Lower lobe of right lung (tissue), 2 donors: ENCODE data around the gene DLGAP1. TPM values are rescaled to one million over a fixed set of nuclear protein-coding genes. Genes with fewer than 3 reads are reported as not detected.

ENCODE experiments used
- ATAC-seq, 2 donors: fragments of 200-7000 bp; cut with Tn5 transposase; one replicate each; pipeline ENCODE4 v1.9.1; 2020 to 2022; ENCODE audit warnings: mild to moderate bottlenecking in 2 of 2, moderate library complexity in 2 of 2
- DNase-seq: peaks from one replicate; pipeline ENCODE4 v3.0.0-alpha.2; 2020
- H3K27ac ChIP-seq: fragments of 200-600 bp; one replicate; pipeline ENCODE4 v1.8.0; 2022
- H3K27me3 ChIP-seq: fragments of 200-600 bp; one replicate; pipeline ENCODE4 v1.8.0; 2022; ENCODE audit warnings: low read depth
- H3K36me3 ChIP-seq: fragments of 200-600 bp; one replicate; pipeline ENCODE4 v1.8.0; 2022; ENCODE audit warnings: mild to moderate bottlenecking
- H3K4me1 ChIP-seq: fragments of 200-600 bp; one replicate; pipeline ENCODE4 v1.8.0; 2022
- H3K4me3 ChIP-seq: fragments of 200-600 bp; one replicate; pipeline ENCODE4 v1.8.0; 2022; ENCODE audit warnings: mild to moderate bottlenecking
- H3K9me3 ChIP-seq: fragments of 200-600 bp; one replicate; pipeline ENCODE4 v1.8.0; 2022
- CTCF ChIP-seq: fragments of 200-600 bp; IDR thresholded peaks from one replicate; pipeline ENCODE4 v1.8.0; 2022; ENCODE audit warnings: antibody characterized with exemption, mild to moderate bottlenecking
- intact Hi-C: fragments of 100-400 bp; cut with DNase I; formaldehyde crosslinking; loops from one replicate; pipeline ENCODE4 v1.11.0; 2022
- total RNA-seq: library from RNA; stranded (reverse); fragmentation: NEBNext Ultra II Directional; extraction: Animal tissue kit (Norgen Biotek cat#: 25700); gene quantifications from one replicate; pipeline ENCODE4 v1.2.1, GENCODE V29; 2021
- donor health status: DM: no; HTN: yes; CAD: no; lungs with severe emphysema.

DLGAP1 gene
- total RNA-seq, 1 donor from 2014 or later = 3.8 TPM

GRCh38 chr18:3592864-3593263, 862.2 kb downstream of the DLGAP1 start:
- Histone ChIP-seq H3K36me3 (no peaks in the 10 kb centered on the region), H3K27ac (peak overlapping the region; percentile 96), H3K4me3 (no peak overlapping the region), H3K9me3 (no peaks in the 10 kb centered on the region), H3K27me3 (no peaks in the 10 kb centered on the region), H3K4me1 (peaks cover 52% of the 10 kb centered on the region)
- ATAC-seq (no peak), DNase-seq (no peak)
- TF ChIP-seq CTCF = no peak
- intact Hi-C loops = loop anchor here (10.0 kb wide), 1 partner anchor 62 kb away; no protein-coding TSS in a partner anchor

GRCh38 chr18:3590096-3590630, 864.9 kb downstream of the DLGAP1 start:
- peaks cover 25% of the 10 kb centered on the region for H3K4me1 ChIP-seq
- no peak overlapping the region for H3K27ac ChIP-seq
- no peaks in the 10 kb centered on the region for H3K9me3 ChIP-seq
- no peak for TF ChIP-seq CTCF
- ATAC-seq = no peak
- intact Hi-C loops = loop anchor here (10.0 kb wide), 1 partner anchor 65 kb away; no protein-coding TSS in a partner anchor
- H3K4me3 ChIP-seq = no peak overlapping the region
- no peak for DNase-seq
- H3K36me3 ChIP-seq = no peaks in the 10 kb centered on the region
- H3K27me3 ChIP-seq = no peaks in the 10 kb centered on the region

- no peak overlapping the region for H3K27ac ChIP-seq
- TF ChIP-seq CTCF = peak; percentile 76
- ATAC-seq = peak; percentile 95 to 96
- H3K27me3 ChIP-seq = no peaks in the 10 kb centered on the region
- H3K36me3 ChIP-seq = no peaks in the 10 kb centered on the region
- H3K4me1 ChIP-seq = no peaks in the 10 kb centered on the region
- H3K9me3 ChIP-seq = no peaks in the 10 kb centered on the region
- DNase-seq = peak; percentile 89
- no peak overlapping the region for H3K4me3 ChIP-seq
- intact Hi-C loops = loop anchor here (10.0 kb wide), 1 partner anchor 131 kb away; the partner anchor contains the start of gene TGIF1
Measured at GRCh38 chr18:3585656-3586509, 869.2 kb downstream of the DLGAP1 start.

GRCh38 chr18:3584897-3585460, 870.1 kb downstream of the DLGAP1 start:
- H3K4me1 ChIP-seq = no peaks in the 10 kb centered on the region
- no peak overlapping the region for H3K27ac ChIP-seq
- no peak for TF ChIP-seq CTCF
- intact Hi-C loops = loop anchor here (10.0 kb wide), 1 partner anchor 130 kb away; the partner anchor contains the start of gene TGIF1
- H3K27me3 ChIP-seq = no peaks in the 10 kb centered on the region
- no peaks in the 10 kb centered on the region for H3K36me3 ChIP-seq
- DNase-seq = no peak
- H3K4me3 ChIP-seq = no peak overlapping the region
- no peaks in the 10 kb centered on the region for H3K9me3 ChIP-seq
- ATAC-seq = no peak

- intact Hi-C loops = loop anchor here (10.0 kb wide), 1 partner anchor 130 kb away; the partner anchor contains the start of gene TGIF1
- Histone ChIP-seq H3K4me3 (no peak overlapping the region), H3K36me3 (no peaks in the 10 kb centered on the region), H3K4me1 (no peaks in the 10 kb centered on the region), H3K9me3 (no peaks in the 10 kb centered on the region), H3K27ac (no peak overlapping the region), H3K27me3 (no peaks in the 10 kb centered on the region)
- TF ChIP-seq CTCF = no peak
- DNase-seq = no peak
- ATAC-seq = no peak
Measured at GRCh38 chr18:3584266-3584861, 870.7 kb downstream of the DLGAP1 start.
